Gastrocnemius medialis (tissue), 4 donors: ENCODE measurements around the gene PARD3. TPM values are rescaled to one million over a fixed set of nuclear protein-coding genes. Genes with fewer than 3 reads are reported as not detected.

ENCODE experiments used
- ATAC-seq, 2 donors: fragments of 150-250 bp; one replicate each; pipeline ENCODE4 v1.9.1; 2016
- DNase-seq, 2 donors: peaks; one replicate each; pipeline ENCODE4 v3.0.0-alpha.2; 2019
- H3K27ac ChIP-seq, 4 donors: fragments of 200-600 bp; sonication (generic); 1 replicate in 1 of 4; 2 replicates in 3 of 4; pipeline ENCODE4 v1.5.1; 2016 to 2018; ENCODE audit warnings: mild to moderate bottlenecking in 2 of 4, moderate library complexity in 1 of 4
- H3K27me3 ChIP-seq, 3 donors: fragments of 200-600 bp; sonication (generic) in 2 of 3; 1 replicate in 1 of 3; 2 replicates in 2 of 3; pipeline versions ENCODE4 v1.5.1 to v1.6.0; 2016 to 2019; ENCODE audit warnings: mild to moderate bottlenecking in 1 of 3, moderate library complexity in 1 of 3
- H3K36me3 ChIP-seq, 2 donors: fragments of 200-600 bp; sonication (generic) in 1 of 2; one replicate each; pipeline ENCODE4 v1.5.1; 2017 to 2018
- H3K4me1 ChIP-seq, 2 donors: fragments of 200-600 bp; sonication (generic) in 1 of 2; one replicate each; pipeline ENCODE4 v1.5.1; 2016 to 2017; ENCODE audit warnings: mild to moderate bottlenecking in 2 of 2
- H3K4me3 ChIP-seq, 4 donors: fragments of 200-600 bp; sonication (generic) in 3 of 4; 1 replicate in 1 of 4; 2 replicates in 3 of 4; pipeline ENCODE4 v1.5.1; 2016 to 2019; ENCODE audit warnings: mild to moderate bottlenecking in 2 of 4
- H3K9me3 ChIP-seq, 3 donors: fragments of 200-600 bp; sonication (generic) in 2 of 3; 1 replicate in 1 of 3; 2 replicates in 2 of 3; pipeline ENCODE4 v1.5.1; 2016 to 2019
- POLR2A ChIP-seq, 2 donors: fragments of 450-650 bp; IDR thresholded peaks; one replicate each; pipeline ENCODE4 v1.6.1; 2017; ENCODE audit warnings: antibody characterized with exemption in 2 of 2, mild to moderate bottlenecking in 2 of 2, moderate library complexity in 2 of 2
- in situ Hi-C, 4 donors: fragments of 200-750 bp; cut with MboI; loops; one replicate each; pipeline versions ENCODE4 v1.15.0 to v1.8.0; 2017; ENCODE audit warnings: low sequenced_read_pairs in 4 of 4
- intact Hi-C: fragments of 100-400 bp; cut with DNase I; formaldehyde crosslinking; loops from one replicate; pipeline ENCODE4 v1.15.1; 2023; ENCODE audit warnings: low total_unique reads
- total RNA-seq, 4 donors: library from RNA; depleted of rRNA; stranded (reverse); fragments of >200 nt; gene quantifications; one replicate each; pipeline versions ENCODE4 v1.1.0 to v1.2.3, GENCODE V29; 2016
- TF ChIP-seq, protein P1 (sequence below), 5 experiments: fragments of 450-650 bp in 3 of 5; fragments of 200-600 bp in 2 of 5; sonication (generic) in 2 of 5; IDR thresholded peaks in 4 of 5; conservative IDR thresholded peaks in 1 of 5; 1 replicate in 4 of 5; 2 replicates in 1 of 5; pipeline ENCODE4 v1.5.1; 2016 to 2019; ENCODE audit warnings: antibody characterized with exemption in 5 of 5, mild to moderate bottlenecking in 3 of 5, moderate library complexity in 3 of 5

PARD3 gene
- total RNA-seq, 4 donors from 2014 or later = 64.6 to 75.8 (median 68.3) TPM

GRCh38 chr10:34213193-34213804 lies 601.8 kb downstream of the PARD3 start:
- TF ChIP-seq, protein P1, sequence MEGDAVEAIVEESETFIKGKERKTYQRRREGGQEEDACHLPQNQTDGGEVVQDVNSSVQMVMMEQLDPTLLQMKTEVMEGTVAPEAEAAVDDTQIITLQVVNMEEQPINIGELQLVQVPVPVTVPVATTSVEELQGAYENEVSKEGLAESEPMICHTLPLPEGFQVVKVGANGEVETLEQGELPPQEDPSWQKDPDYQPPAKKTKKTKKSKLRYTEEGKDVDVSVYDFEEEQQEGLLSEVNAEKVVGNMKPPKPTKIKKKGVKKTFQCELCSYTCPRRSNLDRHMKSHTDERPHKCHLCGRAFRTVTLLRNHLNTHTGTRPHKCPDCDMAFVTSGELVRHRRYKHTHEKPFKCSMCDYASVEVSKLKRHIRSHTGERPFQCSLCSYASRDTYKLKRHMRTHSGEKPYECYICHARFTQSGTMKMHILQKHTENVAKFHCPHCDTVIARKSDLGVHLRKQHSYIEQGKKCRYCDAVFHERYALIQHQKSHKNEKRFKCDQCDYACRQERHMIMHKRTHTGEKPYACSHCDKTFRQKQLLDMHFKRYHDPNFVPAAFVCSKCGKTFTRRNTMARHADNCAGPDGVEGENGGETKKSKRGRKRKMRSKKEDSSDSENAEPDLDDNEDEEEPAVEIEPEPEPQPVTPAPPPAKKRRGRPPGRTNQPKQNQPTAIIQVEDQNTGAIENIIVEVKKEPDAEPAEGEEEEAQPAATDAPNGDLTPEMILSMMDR (IDR thresholded peaks at IDR 0.05 in 4 of 5, conservative IDR thresholded peaks at IDR 0.05 in 1 of 5) = no peak
- TF ChIP-seq POLR2A (IDR thresholded peaks at IDR 0.05) = no peak
- Histone ChIP-seq H3K27ac (no peak overlapping the region), H3K4me1 (no peaks in the 10 kb centered on the region), H3K27me3 (no peaks in the 10 kb centered on the region), H3K9me3 (no peaks in the 10 kb centered on the region), H3K36me3 (no peaks in the 10 kb centered on the region), H3K4me3 (no peak overlapping the region)
- ATAC-seq = no peak
- no peak for DNase-seq
- in situ Hi-C loops = no loop called here
- intact Hi-C loops = no loop called here

DNA sequence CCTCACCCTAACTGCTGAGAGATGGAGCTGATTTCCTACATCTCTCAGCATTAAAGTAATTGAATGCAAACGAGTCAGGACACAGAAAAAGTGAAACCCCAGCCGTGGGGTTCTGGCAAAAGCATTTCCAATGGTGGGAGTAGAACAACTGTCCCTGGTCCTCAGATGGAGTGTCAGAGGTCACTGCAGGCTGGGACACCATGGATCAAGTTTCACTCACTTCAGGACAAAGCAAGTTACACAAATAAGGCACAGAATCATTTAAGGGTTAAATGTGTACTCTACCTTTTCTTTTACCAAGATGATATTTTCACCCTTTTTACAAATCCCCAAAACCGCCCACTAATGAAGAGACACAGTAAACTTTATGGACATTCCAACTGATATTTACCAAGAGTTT lies 607.8 kb downstream of the PARD3 start:
- Histone ChIP-seq H3K27ac (no peak overlapping the region), H3K9me3 (no peaks in the 10 kb centered on the region), H3K4me1 (no peaks in the 10 kb centered on the region), H3K4me3 (no peak overlapping the region), H3K36me3 (no peaks in the 10 kb centered on the region), H3K27me3 (no peaks in the 10 kb centered on the region)
- ATAC-seq (no peak), DNase-seq (no peak)
- intact Hi-C loops (no loop called here), in situ Hi-C loops (no loop called here)
- no peak for TF ChIP-seq POLR2A (IDR thresholded peaks at IDR 0.05)
- TF ChIP-seq, protein P1 (IDR thresholded peaks at IDR 0.05 in 4 of 5, conservative IDR thresholded peaks at IDR 0.05 in 1 of 5) = no peak

DNA sequence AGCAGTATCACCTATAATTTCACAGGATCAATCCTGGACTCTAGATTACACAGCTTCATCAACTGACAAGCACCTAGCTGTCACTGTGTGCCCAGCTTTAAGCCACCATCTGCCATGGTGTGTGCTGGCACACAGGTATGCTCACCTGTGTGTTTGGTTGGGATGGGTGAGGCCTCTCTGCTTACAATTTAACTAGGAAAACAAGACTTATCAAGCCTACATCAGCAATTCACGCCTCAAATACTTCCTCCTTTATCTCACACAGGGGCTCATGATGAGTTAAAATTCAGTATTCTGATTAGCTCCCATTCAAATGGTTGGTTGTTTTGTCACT lies 608.2 kb downstream of the PARD3 start:
- Histone ChIP-seq H3K4me3 (no peak overlapping the region), H3K27me3 (no peaks in the 10 kb centered on the region), H3K4me1 (no peaks in the 10 kb centered on the region), H3K36me3 (no peaks in the 10 kb centered on the region), H3K9me3 (no peaks in the 10 kb centered on the region), H3K27ac (no peak overlapping the region)
- intact Hi-C loops (no loop called here), in situ Hi-C loops (no loop called here)
- TF ChIP-seq, protein P1 (IDR thresholded peaks at IDR 0.05 in 4 of 5, conservative IDR thresholded peaks at IDR 0.05 in 1 of 5) = no peak
- DNase-seq = no peak
- ATAC-seq = no peak

GRCh38 chr10:34206078-34206934 lies 608.8 kb downstream of the PARD3 start:
- H3K4me1 ChIP-seq = no peaks in the 10 kb centered on the region
- no peaks in the 10 kb centered on the region for H3K36me3 ChIP-seq
- in situ Hi-C loops (no loop called here), intact Hi-C loops (no loop called here)
- DNase-seq (no peak), ATAC-seq (no peak)
- no peaks in the 10 kb centered on the region for H3K9me3 ChIP-seq
- no peak overlapping the region for H3K4me3 ChIP-seq
- no peak overlapping the region for H3K27ac ChIP-seq
- H3K27me3 ChIP-seq = no peaks in the 10 kb centered on the region
- TF ChIP-seq, protein P1 (IDR thresholded peaks at IDR 0.05 in 4 of 5, conservative IDR thresholded peaks at IDR 0.05 in 1 of 5) = no peak
- TF ChIP-seq POLR2A (IDR thresholded peaks at IDR 0.05) = no peak
